ENCODE data around the gene ELMOD1.
A peak's percentile ranks its signal among the peaks of the same experiment; 100 is the strongest.
"Not testable (repeated sequence)": the region's sequence is repeated elsewhere in the genome, so short reads cannot be mapped to it uniquely, and the experiment has no call there.

Gene ELMOD1

DNA sequence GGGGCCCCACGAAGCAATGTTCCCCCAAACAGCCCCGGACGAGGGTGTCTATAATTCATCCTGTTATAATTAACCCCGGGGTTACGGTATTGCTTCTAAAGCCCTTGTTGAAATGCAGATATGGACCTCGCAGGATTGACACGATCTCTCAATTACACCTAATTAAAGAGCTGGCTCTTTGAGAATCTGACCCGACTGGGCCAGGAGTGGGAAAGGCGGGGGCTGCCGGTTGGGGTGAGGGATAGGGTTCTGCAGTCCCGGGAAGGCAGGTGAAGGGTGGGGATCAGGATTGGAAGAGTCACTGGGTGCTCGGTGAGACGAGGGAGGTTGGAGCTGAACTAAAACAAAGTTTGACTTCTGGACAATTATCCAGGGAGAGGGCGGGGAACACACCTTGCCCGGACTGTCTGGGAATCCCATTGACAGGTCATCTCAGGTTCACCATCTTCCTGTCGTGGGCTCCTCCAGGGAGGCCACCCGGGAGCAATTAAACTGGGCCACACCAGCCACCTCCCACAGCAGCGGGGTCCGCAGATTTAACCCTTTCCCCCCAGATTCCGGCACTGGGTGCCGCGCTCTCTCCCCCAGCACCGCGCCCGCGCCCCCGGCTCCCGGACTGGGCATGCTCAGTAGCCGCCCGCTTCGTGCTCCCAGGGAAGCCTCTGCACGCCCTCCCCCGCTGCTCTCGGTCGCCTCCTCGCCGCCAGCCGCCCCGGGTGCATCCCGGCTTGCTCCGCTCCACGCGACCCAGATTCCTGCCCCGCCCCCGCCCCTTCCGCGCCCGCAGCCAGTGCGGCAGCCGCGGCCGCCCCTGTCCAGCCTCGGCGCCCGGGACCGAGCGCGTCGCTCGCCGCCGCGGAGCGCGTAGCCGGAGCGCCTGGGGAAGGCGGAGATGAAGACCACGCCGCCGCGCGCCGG, at the start of gene ELMOD1:
Gene ELMOD1, plus strand, starts transcription at position 688 of the 918 bp plus-strand sequence. CDS start 27,043 bp downstream, outside the sequence.
- no peak for DNase-seq

DNA sequence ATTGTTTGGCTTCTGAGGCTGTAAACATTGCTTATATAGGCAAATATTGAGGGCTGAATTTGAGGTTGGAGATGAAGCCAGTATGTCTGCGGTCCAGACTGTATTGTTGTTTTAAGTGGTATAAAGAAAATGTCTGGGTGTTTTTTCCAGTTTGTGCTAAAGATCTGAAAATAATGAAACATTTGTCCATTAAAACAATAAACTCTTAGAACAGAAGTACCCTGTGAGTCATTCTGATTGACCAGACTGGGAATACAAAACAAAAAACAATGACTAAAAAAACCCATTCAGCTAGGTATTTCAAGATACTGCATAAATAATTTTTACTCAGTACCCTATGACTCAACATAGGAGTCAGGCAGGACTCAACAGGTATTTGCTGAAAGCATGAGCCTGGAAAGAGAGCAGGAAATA, 45.8 kb upstream of the ELMOD1 start:
- DNase-seq = no peak

DNA sequence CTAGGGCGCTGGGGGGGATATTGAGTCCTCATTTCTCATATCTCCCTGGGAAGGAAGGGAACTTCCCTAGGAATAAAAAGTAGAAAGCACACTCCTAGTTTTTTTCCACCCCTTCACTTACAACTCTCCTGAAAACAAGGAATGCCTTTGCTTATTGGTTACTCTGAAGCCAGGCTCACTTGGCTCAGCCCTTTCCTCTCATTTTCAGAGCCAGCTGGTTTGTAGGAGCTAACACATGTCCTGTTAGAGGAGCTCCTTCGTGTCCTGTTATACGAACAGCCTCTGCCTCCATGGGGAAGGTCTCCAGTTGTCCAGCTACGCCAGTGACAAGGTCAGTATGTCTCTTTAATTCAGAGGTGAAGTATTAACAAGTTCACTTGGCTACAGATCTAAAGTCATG, 43.0 kb upstream of the ELMOD1 start:
- DNase-seq = no peak

DNA sequence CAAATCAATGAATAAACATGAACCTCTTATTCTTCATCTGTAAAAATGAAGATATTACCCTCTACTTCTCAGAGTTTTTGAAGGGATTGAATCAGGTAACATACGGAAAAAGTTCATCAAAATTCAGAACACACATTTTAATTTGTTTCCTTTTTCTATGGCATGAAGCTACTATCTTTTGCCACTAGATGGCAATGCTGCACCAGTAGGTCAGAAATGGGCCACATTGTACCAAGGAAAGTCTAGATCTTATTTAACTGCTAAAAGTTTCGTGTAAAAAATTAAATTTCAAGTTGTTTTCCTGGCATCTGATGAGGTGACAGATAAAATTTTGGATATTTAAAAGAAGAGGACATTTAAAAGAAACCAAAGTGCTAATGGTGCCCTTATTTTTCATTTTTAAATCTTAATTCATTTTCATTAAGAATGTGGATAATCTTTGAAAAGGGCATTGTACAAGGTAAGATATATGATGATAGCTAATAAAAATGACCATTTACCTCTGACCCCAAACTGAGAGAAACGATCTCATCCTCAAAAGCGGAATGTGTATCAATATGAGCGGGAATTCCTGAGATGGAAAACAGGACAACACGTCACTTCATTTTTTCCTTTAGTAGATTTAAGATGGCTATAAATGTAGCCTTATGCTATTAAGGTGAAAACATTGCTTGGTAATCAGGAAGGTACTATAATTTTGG, 41.5 kb upstream of the ELMOD1 start:
- DNase-seq = no peak

GRCh38 chr11:107549954-107550285, 41.0 kb upstream of the ELMOD1 start:
- no peak for DNase-seq

DNA sequence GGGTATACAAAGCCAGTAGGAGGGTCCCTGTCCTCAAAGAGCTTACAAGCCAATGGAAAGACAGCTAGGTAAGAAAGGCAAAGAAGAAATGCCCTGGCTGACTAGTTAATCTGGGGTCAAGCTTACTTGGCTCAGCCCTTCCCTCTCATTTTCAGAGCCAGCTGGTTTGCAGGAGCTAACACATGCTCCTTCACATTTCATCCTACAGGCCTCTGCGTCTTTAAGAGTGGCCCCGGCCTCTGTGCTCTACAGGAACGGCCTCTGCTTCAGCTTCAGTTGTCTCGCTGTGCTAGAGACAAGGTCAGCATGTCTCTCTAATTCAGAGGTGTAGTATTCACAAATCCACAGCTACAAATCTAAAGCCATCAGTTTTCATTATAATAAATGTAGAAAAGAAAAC, 40.6 kb upstream of the ELMOD1 start:
- no peak for DNase-seq

DNA sequence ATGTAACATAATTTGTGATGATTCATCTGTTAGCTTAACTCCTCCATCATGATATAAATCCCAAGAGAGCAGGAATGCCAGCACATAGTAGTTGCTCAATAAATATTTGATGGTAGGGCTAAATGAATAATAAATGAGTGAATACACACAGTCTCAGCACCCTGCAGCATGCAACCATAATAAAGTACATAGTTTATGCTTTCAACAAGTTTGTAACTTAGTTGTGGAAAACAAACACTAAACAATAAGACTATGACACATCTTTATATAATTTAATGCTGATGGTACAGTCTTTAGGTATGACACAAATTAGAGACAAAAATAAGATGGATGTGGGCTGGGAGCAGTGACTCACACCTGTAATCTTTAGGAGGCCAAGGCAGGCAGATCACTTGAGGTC, 29.3 kb upstream of the ELMOD1 start:
- DNase-seq = no peak

DNA sequence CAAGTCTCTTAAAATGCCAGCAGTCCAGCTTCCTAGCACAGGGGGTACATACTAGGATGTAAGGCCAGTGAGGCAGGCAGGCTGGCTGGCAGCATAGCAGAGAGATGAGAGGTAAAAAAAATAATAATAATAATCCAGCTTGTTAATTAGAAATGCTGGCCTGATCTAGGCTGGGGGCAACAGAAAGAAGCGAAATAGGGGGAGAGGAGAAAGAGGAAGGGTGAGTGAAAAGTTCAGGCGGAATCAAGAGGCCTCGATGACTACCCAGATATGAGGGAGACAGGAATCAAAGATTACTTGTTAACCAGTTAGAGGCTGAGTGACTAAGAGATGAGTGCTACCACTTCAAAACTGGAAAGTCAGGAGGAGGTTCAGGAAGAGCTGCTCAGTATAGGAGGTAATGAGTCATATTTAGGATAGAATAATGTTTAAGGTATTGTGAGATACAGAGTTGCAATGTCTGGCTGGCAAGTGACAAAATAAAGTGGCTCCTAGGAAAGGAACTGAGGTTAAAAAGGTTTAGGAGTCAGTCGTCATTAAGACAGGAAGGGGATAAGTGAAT, 28.2 kb upstream of the ELMOD1 start:
- DNase-seq = no peak

GRCh38 chr11:107563702-107564101, 27.2 kb upstream of the ELMOD1 start:
- no peak for DNase-seq

DNA sequence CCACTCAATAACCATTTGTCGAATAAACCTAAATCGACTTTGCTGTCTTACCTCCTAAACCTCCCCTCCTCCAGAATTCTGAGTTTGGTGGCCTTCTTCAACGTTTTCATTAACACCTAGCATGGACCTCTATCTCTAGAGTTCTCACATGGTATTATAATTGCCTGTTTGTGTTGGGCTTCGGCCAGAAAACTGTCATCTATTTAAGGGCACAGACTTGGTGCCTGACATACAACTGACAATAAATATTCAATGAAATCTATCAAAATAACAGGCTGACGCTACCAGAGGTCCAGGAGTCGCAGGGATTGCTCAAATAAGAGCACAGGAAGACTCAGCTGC, 26.1 kb upstream of the ELMOD1 start:
- no peak for DNase-seq

- DNase-seq = no peak
Measured at GRCh38 chr11:107565219-107565937, 25.6 kb upstream of the ELMOD1 start, which contains the start of gene ALKBH8. Gene ALKBH8, minus strand, starts transcription at chr11:107565735. Its CDS starts 4,842 bp downstream, at chr11:107560893.

DNA sequence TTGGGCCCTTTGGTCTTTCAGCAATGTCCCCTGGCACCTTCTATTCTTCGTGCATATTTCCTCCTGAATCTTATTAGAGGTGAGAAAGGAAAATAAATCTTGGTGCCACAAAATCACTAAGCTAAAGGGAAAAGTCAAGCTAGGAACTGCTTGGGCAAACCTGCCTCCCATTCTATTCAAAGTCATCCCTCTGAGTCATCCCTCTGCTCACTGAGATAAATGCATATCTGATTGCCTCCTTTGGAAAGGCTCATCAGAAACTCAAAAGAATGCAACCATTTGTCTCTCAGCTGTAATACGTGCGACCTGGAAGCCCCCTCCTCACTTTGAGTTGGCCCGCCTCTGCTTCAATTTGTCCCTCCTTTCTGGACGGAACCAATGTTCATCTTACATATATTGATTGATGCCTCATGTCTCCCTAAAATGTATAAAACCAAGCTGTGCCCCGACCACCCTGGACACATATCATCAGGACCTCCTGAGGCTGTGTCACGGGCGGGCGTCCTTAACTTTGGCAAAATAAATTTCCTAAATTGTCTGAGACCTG, 24.9 kb upstream of the ELMOD1 start:
- DNase-seq = not testable (repeated sequence)

DNA sequence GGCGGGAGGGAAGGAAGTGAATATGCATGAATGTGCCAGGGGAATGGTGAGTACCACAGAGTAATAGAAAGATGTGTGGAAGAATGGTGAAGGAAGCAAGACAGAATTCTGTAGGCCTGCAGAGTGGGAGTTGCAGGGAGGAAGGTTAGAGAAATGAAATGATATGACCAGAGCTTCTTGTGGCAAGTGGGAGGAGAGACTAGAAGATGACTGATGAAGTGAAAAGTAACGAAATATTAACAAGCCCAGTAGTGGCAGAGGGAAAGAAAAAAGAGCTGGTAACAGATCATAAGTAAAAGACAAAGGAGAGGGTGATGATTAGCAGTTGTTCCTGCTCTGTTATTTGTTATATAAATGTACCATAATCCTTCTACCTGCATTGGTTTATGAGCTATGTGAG, 24.4 kb upstream of the ELMOD1 start:
- no peak for DNase-seq

DNA sequence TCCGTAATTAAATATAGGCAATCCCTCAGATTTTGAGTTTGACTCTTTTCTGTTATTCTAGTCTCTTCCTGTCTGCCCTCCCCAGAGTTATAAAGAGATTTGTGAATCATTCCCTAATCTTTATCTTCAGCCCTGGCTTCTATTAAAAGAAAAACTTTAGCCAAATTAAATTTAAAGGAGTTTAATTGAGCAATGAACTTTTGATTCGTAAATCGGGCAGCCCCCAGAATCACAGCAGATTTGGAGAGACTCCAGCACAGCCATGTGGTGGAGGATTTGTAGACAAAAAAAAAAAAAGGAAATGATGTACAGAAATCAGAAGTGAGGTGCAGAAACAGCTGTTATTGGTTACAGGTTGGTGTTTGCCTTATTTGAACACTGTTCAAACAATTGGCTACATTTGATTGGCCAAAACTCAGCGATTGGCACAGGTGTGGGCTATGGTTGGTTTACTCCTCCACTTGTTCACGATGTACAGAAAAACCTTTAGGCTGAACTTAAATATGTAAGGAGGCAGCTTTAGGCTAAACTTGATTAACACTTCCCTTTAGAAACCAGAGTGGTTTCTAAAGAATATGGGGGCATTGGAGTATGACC, 23.1 kb upstream of the ELMOD1 start:
- no peak for DNase-seq

DNA sequence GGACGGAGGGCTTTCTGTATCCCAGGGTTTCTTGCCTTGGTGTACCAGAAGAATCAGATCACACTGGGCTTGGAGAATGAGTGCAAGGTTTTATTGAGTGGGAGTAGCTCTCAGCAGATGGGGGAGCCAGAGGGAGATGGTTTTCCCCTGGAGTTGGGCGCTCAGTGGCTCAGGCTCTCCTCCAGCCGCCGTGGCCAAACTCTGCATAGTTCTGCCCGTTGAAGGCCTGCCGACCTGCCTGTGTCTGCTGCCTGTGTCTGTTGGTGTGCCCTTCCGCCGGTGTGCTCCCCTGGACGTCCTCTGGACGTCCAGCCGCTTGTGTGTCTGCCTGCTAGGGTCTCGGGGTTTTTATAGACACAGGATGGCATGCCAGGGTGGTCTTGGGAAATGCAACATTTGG, 20.9 kb upstream of the ELMOD1 start:
- DNase-seq = no peak

DNA sequence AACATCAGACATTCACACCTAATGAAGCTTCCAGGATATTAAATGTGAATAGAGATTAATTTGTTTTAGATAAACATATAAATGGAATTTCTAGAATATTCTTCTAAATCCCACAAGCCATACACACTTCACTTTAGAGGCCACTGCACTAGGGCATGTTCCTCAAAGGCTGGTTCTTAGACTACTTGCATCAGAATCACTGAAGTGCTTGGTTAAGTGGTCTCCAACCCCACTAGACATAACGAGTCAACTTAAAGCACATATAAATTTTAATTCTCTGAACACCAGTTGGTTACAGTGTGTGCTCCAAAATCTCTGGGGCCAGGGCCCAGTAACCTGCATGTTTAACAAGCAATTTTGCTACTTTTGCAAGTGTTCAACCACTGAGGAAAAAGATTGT, 17.5 kb upstream of the ELMOD1 start:
- no peak for DNase-seq

DNA sequence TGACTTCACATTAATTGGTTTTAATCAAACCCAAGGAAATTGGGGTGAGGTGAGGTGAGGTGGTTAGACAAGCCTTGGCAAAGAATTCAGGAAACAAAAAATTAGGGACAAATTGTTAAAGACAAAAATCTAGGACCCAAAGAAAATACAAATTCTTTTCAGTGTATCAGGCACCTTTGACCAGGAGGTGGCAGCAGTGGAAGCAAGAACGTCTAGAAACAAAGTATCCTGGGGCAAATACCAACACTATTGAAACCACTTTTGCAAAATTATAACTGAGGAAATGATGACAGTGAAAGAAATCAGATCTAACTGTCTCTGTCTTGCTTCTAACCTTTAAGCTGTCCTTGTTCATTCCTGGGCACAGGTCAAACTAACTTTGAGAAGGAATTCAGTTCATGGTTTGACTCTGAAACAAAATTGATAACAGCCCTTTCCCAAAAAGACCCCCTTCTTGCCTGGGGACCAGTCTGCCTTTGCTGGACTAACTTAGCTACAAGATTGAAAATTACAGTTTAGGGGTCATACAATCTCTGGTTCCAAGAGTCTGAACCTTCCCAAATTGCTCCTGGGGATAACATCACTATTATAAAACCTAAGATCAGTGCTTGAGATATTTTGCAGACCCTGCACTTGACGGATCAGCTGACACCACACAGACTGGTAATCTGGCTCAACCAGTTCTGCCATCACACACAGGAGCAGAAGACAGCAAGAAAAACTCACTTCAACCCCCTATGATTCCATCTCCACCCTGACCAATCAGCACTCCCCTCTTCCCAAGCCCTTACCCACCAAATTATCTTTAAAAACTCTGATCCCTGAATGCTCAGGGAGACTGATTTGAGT, 14.2 kb upstream of the ELMOD1 start:
- peak; percentile 5 for DNase-seq

- no peak for DNase-seq
Measured at GRCh38 chr11:107577346-107577711, 13.6 kb upstream of the ELMOD1 start.

- not testable (repeated sequence) for DNase-seq
Measured at GRCh38 chr11:107579169-107579568, 11.8 kb upstream of the ELMOD1 start.

GRCh38 chr11:107581147-107581546, 9.8 kb upstream of the ELMOD1 start:
- no peak for DNase-seq

GRCh38 chr11:107583629-107584195, 7.2 kb upstream of the ELMOD1 start:
- no peak for DNase-seq

All from NCI-H1694 (cell line).